WTC11 (cell line): ENCODE data around the gene BORCS5. TPM values are rescaled to one million over a fixed set of nuclear protein-coding genes. Genes with fewer than 3 reads are reported as not detected.

Experiments used
- ATAC-seq: fragments of 200-7000 bp; cut with Tn5 transposase; 2 replicates; pipeline ENCODE4 v1.10.0; 2021; ENCODE audit warnings: mild to moderate bottlenecking, moderate library complexity
- CTCF ChIA-PET: fragments of 300-600 bp; sonication (Branson Sonifier 250); formaldehyde crosslinking; loops from one replicate; lab custom pipeline; 2021; ENCODE audit warnings: antibody characterized with exemption; lab: Charles Lee
- POLR2A ChIA-PET: fragments of 350-600 bp; sonication (Branson Sonifier 250); formaldehyde crosslinking; loops from one replicate; lab custom pipeline; 2021; ENCODE audit warnings: antibody characterized with exemption; lab: Charles Lee
- DNase-seq: peaks from one replicate; pipeline ENCODE4 v3.0.0; 2021; ENCODE audit warnings: low spot score
- H3K27ac Mint-ChIP-seq: 2 replicates; pipeline ENCODE4 v1.8.0; 2021; ENCODE audit warnings: mixed read lengths
- H3K27me3 Mint-ChIP-seq: 2 replicates; pipeline ENCODE4 v1.8.0; 2021; ENCODE audit warnings: low read depth, mild to moderate bottlenecking, moderate library complexity, mixed read lengths
- H3K36me3 Mint-ChIP-seq: 2 replicates; pipeline ENCODE4 v1.8.0; 2021; ENCODE audit warnings: mixed read lengths
- H3K4me1 Mint-ChIP-seq: 2 replicates; pipeline ENCODE4 v1.8.0; 2022; ENCODE audit warnings: mixed read lengths
- H3K4me3 Mint-ChIP-seq: 2 replicates; pipeline ENCODE4 v1.8.0; 2021; ENCODE audit warnings: mild to moderate bottlenecking, moderate library complexity, mixed read lengths
- H3K9me3 Mint-ChIP-seq: 2 replicates; pipeline ENCODE4 v1.8.0; 2021; ENCODE audit warnings: mixed read lengths
- AR ChIP-seq: fragments of 250-450 bp; sonication (Bioruptor Pico); IDR thresholded peaks from 2 replicates; pipeline ENCODE4 v1.9.0; 2021; ENCODE audit warnings: mild to moderate bottlenecking
- E2F1 ChIP-seq: sonication (generic); formaldehyde crosslinking; IDR thresholded peaks from 2 replicates; pipeline ENCODE4 v1.8.0; 2022; ENCODE audit warnings: mild to moderate bottlenecking, missing genetic modification reagents
- E2F5 ChIP-seq: sonication (generic); formaldehyde crosslinking; IDR thresholded peaks from 2 replicates; pipeline ENCODE4 v1.8.1; 2022; ENCODE audit warnings: mild to moderate bottlenecking, moderate library complexity, missing genetic modification reagents
- ELF4 ChIP-seq: sonication (generic); formaldehyde crosslinking; IDR thresholded peaks from 2 replicates; pipeline ENCODE4 v1.8.1; 2022; ENCODE audit warnings: low read depth, mild to moderate bottlenecking, moderate library complexity, missing genetic modification reagents
- EMX1 ChIP-seq: fragments of 250-450 bp; sonication (Bioruptor Pico); IDR thresholded peaks from 2 replicates; pipeline ENCODE4 v1.8.0; 2021; ENCODE audit warnings: mild to moderate bottlenecking
- FOXP1 ChIP-seq: sonication (generic); formaldehyde crosslinking; IDR thresholded peaks from 2 replicates; pipeline ENCODE4 v1.8.0; 2022; ENCODE audit warnings: missing genetic modification reagents, mild to moderate bottlenecking, moderate library complexity, borderline replicate concordance
- FOXP4 ChIP-seq: sonication (generic); formaldehyde crosslinking; IDR thresholded peaks from 2 replicates; pipeline ENCODE4 v1.8.0; 2022; ENCODE audit warnings: mild to moderate bottlenecking, missing genetic modification reagents
- GABPB1 ChIP-seq: sonication (generic); formaldehyde crosslinking; IDR thresholded peaks from 2 replicates; pipeline ENCODE4 v1.8.1; 2023; ENCODE audit warnings: mild to moderate bottlenecking, missing genetic modification reagents
- GRHL2 ChIP-seq: fragments of 250-450 bp; sonication (Bioruptor Pico); IDR thresholded peaks from 2 replicates; pipeline ENCODE4 v1.8.0; 2022; ENCODE audit warnings: mild to moderate bottlenecking, moderate library complexity; ENCODE audit not compliant: insufficient replicate concordance, severe bottlenecking
- IRF2 ChIP-seq: sonication (generic); formaldehyde crosslinking; IDR thresholded peaks from 2 replicates; pipeline ENCODE4 v1.8.0; 2022; ENCODE audit warnings: low read depth, missing genetic modification reagents, borderline replicate concordance
- NR2C2 ChIP-seq: sonication (generic); formaldehyde crosslinking; IDR thresholded peaks from 2 replicates; pipeline ENCODE4 v1.8.0; 2022; ENCODE audit warnings: mild to moderate bottlenecking, missing genetic modification reagents
- PRDM15 ChIP-seq: sonication (generic); formaldehyde crosslinking; IDR thresholded peaks from 2 replicates; pipeline ENCODE4 v1.8.0; 2022; ENCODE audit warnings: missing genetic modification reagents
- USF2 ChIP-seq: sonication (generic); formaldehyde crosslinking; IDR thresholded peaks from 2 replicates; pipeline ENCODE4 v1.8.1; 2023; ENCODE audit warnings: mild to moderate bottlenecking, missing genetic modification reagents, moderate library complexity
- ZBTB21 ChIP-seq: sonication (generic); formaldehyde crosslinking; IDR thresholded peaks from 2 replicates; pipeline ENCODE4 v1.8.1; 2023; ENCODE audit warnings: mild to moderate bottlenecking, missing genetic modification reagents, borderline replicate concordance
- ZNF121 ChIP-seq: sonication (generic); formaldehyde crosslinking; IDR thresholded peaks from 2 replicates; pipeline ENCODE4 v1.8.0; 2023; ENCODE audit warnings: missing genetic modification reagents
- ZNF219 ChIP-seq: sonication (generic); formaldehyde crosslinking; IDR thresholded peaks from 2 replicates; pipeline ENCODE4 v1.8.0; 2023; ENCODE audit warnings: missing genetic modification reagents, mild to moderate bottlenecking, borderline replicate concordance
- ZNF232 ChIP-seq: sonication (generic); formaldehyde crosslinking; IDR thresholded peaks from 2 replicates; pipeline ENCODE4 v1.8.0; 2022; ENCODE audit warnings: mild to moderate bottlenecking, missing genetic modification reagents
- ZNF396 ChIP-seq: fragments of 250-450 bp; sonication (Bioruptor Pico); IDR thresholded peaks from 2 replicates; pipeline ENCODE4 v1.8.0; 2021; ENCODE audit warnings: mild to moderate bottlenecking, moderate library complexity, borderline replicate concordance
- ZNF671 ChIP-seq: fragments of 250-450 bp; sonication (Bioruptor Pico); IDR thresholded peaks from 2 replicates; pipeline ENCODE4 v1.8.0; 2021; ENCODE audit warnings: mild to moderate bottlenecking
- total RNA-seq: library from RNA; stranded (reverse); gene quantifications from 3 replicates; pipeline ENCODE4 v1.2.3, GENCODE V29; 2021

Gene BORCS5
- total RNA-seq, 1 experiment from 2014 or later: 16.4 TPM

GRCh38 chr12:12436831-12437345 is 80.0 kb downstream of the BORCS5 start:
- TF ChIP-seq ZNF232 (CRISPR knock-in tag) (no peak), ELF4 (CRISPR knock-in tag) (no peak), NR2C2 (CRISPR knock-in tag) (no peak), E2F5 (CRISPR knock-in tag) (no peak), USF2 (CRISPR knock-in tag) (no peak), E2F1 (CRISPR knock-in tag) (no peak), FOXP4 (CRISPR knock-in tag) (no peak), ZNF219 (no peak), GRHL2 (CRISPR knock-in tag) (no peak), EMX1 (CRISPR knock-in tag) (no peak)
- Mint-ChIP-seq H3K27ac (no peak overlapping the region), H3K9me3 (peaks cover 8% of the 10 kb centered on the region), H3K36me3 (peaks cover 11% of the 10 kb centered on the region), H3K27me3 (no peaks in the 10 kb centered on the region), H3K4me1 (no peaks in the 10 kb centered on the region; the same call in 1 of the 2 replicates), H3K4me3 (no peak overlapping the region)
- DNase-seq (no peak), ATAC-seq (no peak)
- ChIA-PET CTCF (no interaction called here), POLR2A (no interaction called here)

GRCh38 chr12:12439636-12440035 is 82.8 kb downstream of the BORCS5 start:
- ATAC-seq: no peak
- TF ChIP-seq GABPB1 (CRISPR knock-in tag): peak; percentile 77; the same call in 1 of the 2 replicates
- no peak for TF ChIP-seq ZNF121
- no peak for TF ChIP-seq AR (CRISPR knock-in tag)
- no peak overlapping the region for H3K27ac Mint-ChIP-seq
- H3K36me3 Mint-ChIP-seq: peaks cover 11% of the 10 kb centered on the region
- H3K27me3 Mint-ChIP-seq: no peaks in the 10 kb centered on the region
- ChIA-PET POLR2A (no interaction called here), CTCF (no interaction called here)
- no peak overlapping the region for H3K4me3 Mint-ChIP-seq
- DNase-seq: no peak
- no peaks in the 10 kb centered on the region; the same call in 1 of the 2 replicates for H3K4me1 Mint-ChIP-seq
- H3K9me3 Mint-ChIP-seq: peaks cover 8% of the 10 kb centered on the region

- peaks cover 8% of the 10 kb centered on the region for H3K9me3 Mint-ChIP-seq
- CTCF ChIA-PET: interaction anchor here (0.9 kb wide), 1 partner anchor 63 kb away, joined by 3 read pairs; no protein-coding TSS in a partner anchor
- DNase-seq (no peak), ATAC-seq (no peak)
- no peak for TF ChIP-seq ZNF396 (CRISPR knock-in tag)
- TF ChIP-seq ZNF671: no peak
- no peak for TF ChIP-seq PRDM15
- no peak for TF ChIP-seq GRHL2 (CRISPR knock-in tag)
- TF ChIP-seq FOXP1 (CRISPR knock-in tag): no peak
- no peak for TF ChIP-seq ZBTB21
- no peak for TF ChIP-seq IRF2
- no peak overlapping the region for H3K4me3 Mint-ChIP-seq
- peaks cover 1% of the 10 kb centered on the region for H3K4me1 Mint-ChIP-seq
- H3K27me3 Mint-ChIP-seq: no peaks in the 10 kb centered on the region
- POLR2A ChIA-PET: no interaction called here
- H3K36me3 Mint-ChIP-seq: peaks cover 11% of the 10 kb centered on the region
- no peak overlapping the region for H3K27ac Mint-ChIP-seq
Measured at GRCh38 chr12:12440784-12441428, 84.0 kb downstream of the BORCS5 start.
